ENCODE measurements around the gene CFAP46. TPM values are rescaled to one million over a fixed set of nuclear protein-coding genes. Genes with fewer than 3 reads are reported as not detected.

Gene CFAP46
- total RNA-seq, 1 donor from 2014 or later, result not detected

DNA sequence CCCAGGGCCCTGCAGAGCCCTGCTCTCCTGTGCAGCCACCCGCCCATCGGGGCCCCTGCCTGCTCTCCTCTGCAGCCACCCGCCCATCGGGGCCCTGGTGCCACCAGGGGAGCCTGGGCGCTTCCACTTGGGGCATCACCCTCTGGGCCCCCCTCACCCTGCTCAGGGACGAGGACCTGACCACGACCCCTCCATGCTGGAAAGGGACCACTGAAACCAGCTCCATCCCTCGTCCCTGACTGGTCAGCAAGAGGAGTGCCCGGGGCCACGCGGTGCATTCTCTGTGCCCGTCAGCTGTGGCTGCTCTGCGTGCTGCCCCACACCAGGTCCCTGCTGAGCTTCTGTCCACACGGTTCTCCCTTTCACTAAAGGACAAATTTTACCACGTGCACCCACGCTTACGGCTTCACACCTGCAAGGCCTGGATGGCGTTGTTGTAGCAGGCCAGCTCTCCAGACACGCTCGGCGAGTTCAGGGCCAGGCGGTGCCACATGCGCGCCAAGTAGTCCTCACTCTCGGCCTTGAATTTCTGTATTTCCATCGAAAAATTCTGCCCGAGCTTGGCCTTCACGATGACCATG, 57.6 kb downstream of the CFAP46 start:
- no peak for DNase-seq (ENCODE audit: low read depth)

GRCh38 chr10:132884041-132884440, 58.3 kb downstream of the CFAP46 start:
- no peak for DNase-seq (ENCODE audit: low read depth)

DNA sequence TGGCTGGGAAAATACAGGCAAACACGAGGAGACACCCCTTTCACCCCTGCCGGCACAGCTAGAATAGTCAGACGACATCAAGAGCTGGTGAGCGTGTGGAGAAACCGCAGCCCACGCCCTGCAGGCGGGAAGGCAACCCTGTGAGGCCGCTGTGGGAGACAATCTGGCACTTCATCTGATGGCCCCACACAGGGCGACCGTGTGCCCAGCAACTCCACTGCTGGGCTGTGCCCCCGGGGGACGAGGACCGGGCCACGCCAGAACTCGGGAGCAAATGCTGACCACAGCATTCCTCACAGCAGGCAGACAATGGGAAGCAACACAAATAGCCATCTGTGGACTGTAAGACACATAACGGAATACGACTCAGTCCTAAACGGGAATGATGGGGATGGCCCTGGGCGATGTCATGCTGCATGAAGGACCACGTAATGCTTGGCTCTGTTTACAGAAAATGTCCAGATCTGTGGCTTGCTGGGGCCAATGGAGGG, 58.9 kb downstream of the CFAP46 start:
- DNase-seq (ENCODE audit: low read depth), result no peak

DNA sequence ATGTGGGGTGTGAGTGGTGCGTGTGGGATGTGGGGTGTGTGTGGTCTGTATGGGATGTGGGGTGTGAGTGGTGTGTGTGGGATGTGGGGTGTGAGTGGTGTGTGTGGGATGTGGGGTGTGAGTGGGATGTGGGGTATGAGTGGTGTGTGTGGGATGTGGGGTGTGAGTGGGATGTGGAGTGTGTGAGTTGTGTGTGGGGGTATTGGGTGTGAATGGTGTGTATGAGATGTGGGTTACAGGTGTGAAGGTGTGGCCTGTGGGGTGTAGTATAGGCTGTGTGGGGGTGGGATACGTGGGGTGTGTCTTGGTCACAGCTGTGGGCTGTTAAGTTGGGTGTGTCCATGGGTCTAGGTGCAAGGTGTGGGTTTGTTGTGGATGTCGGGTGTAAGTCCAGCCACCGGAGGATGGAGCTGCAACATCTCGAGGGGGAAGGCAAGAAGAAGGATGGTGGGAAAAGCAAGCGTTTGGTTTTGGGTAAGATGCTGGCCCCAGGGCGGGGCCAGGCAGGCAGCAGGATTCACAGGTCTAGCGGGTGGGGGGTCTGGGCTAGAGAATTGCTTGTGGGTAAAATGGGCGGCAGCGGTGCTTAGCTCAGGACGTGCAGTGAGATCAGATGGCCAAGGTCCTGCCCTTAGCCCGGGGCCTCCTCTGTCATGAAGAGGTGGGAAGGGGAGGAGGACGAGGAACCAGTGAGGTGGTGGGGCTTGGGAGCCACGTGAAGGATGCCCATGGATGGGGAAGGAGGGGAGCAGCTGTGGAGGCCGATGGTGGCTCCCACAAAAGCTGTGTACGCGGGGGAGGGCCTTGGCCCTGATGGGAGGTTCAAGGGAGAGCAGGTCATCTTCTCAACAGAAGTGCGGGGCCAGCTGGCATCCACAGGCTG, 60.1 kb downstream of the CFAP46 start:
- DNase-seq (ENCODE audit: low read depth), result no peak

DNA sequence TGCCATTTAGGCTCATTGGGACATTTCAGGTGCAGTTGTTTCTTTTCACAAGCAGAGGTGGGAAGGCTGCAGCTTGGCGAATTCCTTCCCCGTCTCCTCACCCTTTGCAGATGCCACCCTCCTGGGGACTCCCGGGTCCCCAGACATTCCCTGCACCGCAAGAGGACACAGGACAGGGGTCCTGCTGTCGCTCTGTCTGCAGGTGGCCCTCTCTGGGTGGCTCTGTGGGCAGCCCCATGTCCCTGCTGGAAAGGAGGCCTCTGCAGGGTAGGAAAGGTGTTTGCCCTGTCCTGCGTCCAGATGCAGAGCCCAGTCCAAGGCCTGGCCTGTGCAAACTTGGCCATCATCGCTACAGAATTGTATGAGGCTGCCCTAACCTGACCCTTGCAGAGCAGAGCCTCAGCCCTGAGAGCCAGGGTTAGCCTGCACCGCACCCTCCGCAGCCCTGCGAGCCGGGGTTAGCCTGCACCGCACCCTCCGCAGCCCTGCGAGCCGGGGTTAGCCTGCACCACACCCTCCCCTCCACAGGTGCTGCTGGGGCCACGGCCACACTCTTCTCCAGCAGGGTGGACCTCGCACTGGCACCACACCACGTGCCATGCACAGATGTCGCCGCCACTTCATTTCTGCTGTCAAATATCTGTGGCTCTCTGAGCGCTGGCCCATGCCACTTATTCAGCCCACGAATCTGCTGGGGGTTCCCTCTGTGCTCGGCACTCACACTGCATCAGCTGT, 61.0 kb downstream of the CFAP46 start:
- no peak for DNase-seq (ENCODE audit: low read depth)

DNA sequence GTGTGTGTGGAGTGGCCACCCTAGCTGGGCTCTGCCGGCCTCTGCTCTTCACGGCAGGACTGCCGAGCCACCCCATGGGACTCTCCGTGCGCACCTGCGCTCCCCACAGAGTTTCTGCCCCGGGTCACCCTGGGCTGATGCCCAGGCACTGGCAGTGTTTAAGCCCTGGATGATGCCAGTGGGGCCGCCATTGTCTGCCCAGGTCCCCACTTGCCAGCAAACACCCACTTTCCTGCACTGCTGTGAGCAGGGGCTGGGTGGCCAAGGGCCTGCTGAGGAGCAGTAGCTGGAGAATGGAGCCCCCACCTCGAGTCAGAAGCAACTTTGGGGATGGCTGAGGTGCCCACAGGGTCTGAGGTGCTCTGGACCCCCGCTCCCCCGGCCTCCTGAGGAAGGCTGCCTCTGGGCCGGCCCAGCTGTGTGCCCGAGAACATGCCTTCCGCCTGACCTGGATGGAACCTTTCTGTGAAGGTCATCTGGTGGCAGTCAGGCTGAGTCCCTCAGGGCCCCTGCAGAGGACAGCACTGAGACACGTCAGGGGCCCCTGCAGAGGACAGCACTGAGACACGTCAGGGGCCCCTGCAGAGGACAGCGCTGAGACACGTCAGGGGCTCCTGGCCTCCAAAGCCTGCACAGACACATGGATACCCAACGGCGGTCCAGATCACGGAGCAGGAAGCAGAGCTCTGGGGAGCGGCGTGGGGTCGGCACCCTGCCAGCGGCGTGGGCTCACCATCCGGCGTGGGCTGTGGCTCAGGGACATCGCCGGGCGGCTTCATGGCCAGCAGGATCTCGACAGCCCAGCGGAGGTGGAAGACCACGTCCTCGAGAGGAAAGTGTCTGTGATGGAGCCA, 62.0 kb downstream of the CFAP46 start:
- DNase-seq (ENCODE audit: low read depth), result no peak

DNA sequence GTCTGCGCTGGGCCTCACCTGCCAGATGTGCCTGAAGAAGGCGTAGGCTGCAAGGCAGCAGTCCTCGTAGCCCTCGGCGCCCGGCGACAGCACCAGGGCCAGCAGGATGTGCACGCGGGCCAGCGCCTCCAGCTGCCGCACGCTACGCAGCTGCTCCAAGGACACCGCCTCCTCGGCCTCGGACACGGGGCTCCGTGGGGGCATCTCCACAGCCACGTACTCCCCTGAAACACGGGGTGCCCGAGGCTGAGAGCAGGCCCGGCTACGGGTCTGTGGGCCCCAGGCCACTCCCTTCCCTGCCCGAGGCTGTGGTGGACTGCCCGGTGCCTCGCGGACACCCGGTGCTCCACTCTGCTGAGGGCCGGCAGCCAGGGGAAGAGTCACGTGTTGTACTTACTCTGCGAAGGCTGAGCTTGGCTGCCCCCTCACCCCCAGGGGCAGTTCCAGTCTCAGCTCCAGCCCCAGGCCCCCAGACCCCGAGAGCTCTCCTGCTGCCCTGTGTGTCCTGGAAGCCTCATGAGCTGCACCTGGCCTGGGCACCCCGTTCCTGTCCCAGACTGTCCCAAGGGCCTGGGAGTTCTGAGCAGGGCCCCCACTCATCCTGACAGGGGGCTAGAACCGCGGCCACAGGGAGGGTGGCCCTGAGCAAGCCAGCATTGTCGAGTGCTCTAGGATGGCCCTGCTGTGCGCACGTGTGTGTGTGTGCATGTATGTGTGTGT, 62.8 kb downstream of the CFAP46 start:
- DNase-seq (ENCODE audit: low read depth), result no peak

- no peak for DNase-seq (ENCODE audit: low read depth)
Measured at GRCh38 chr10:132878730-132879407, 63.5 kb downstream of the CFAP46 start.

- no peak for DNase-seq (ENCODE audit: low read depth)
Measured at GRCh38 chr10:132878091-132878729, 64.2 kb downstream of the CFAP46 start.

DNA sequence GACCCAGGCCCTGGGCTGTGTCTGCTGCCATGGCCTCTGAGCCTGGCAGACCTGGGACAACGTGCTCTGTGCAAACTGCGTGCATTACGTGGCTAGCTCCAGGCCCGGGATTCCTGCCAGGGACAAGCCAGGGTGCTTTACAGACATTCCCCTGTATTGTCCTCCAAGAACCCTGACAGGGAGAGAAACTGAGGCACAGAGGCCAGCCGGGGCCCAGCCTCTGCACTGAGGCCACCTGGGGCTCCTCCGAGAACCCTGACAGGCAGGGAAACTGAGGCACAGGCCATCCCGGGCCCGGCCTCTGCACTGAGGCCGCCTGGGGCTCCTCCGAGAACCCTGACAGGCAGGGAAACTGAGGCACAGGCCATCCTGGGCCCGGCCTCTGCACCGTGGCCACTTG, 64.9 kb downstream of the CFAP46 start:
- DNase-seq (ENCODE audit: low read depth), result no peak

GRCh38 chr10:132876993-132877431, 65.4 kb downstream of the CFAP46 start:
- no peak for DNase-seq (ENCODE audit: low read depth)

DNA sequence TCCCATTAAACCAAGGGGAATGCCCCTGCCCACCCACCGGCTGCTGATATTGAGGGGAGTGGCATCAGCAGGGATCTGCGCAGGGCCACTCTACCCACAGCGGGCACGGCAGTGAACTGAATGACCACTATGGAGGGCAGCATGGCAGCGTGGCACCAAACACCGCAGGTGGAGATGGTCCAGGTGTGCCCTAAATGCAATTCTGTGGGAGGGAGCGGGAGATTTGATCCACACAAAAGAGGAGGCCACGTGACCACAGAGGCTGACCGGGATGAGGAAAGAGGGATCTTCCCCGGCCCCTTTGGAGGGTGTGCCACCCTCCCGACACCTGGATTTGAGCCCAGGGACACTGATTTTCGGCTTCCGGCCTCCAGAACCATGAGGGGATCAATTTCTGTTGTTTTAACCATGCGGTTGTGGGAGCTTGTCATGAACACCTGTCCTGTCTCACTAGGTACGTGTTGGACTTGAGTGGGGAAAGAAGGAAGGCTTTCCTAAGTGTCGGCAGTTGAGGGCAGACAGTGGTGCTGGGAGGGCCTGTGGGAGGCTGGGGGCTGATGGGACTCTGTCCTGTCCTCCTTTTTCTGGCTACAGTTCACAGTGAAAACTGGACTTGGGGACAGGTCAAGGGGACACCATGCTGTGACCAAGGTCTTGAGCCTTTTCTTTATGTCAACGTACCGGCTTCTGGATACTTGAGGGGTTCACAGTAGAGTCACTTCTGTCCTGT, 66.1 kb downstream of the CFAP46 start:
- DNase-seq (ENCODE audit: low read depth), result no peak

- no peak for DNase-seq (ENCODE audit: low read depth)
Measured at GRCh38 chr10:132875435-132875834, 66.9 kb downstream of the CFAP46 start.

DNA sequence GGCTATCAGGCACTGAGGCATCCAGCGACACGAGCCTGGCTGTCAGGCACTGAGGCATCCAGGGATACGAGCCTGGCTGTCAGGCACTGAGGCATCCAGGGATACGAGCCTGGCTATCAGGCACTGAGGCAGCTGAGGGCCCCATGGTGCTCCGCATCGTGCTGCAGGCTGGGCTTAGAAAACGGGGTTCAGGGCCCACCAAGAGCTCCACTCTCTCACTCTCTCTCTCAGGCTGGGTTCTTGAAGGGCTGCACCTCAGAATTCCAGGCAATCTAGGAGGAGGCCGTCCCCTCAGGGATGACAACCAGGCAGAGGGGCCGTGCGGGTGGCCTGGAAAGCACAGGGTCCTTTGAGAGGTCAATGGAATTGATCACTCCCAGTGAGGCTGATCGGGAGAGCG, 69.0 kb downstream of the CFAP46 start:
- DNase-seq (ENCODE audit: low read depth), result no peak

GRCh38 chr10:132872658-132873057, 69.7 kb downstream of the CFAP46 start:
- DNase-seq (ENCODE audit: low read depth), result no peak

DNA sequence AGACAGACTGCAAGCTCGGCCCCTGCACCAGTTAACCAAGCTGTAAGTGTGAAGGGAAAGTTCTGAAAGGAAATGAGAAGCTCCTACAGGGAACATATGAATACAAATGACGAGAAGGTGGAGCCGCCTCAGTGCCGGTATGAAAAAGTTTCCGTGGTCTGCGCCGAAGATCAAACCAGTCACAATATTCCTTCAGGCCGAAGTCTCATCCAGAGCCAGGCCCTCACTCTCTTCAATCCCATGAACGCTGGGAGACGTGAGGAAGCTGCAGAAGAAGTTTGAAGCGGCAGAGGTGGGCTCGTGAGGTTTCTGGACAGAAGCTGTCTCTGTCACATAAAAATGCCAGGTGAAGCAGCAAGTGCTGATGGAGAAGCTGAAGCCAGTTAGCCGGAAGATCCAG, 71.9 kb downstream of the CFAP46 start:
- DNase-seq (ENCODE audit: low read depth), result no peak

DNA sequence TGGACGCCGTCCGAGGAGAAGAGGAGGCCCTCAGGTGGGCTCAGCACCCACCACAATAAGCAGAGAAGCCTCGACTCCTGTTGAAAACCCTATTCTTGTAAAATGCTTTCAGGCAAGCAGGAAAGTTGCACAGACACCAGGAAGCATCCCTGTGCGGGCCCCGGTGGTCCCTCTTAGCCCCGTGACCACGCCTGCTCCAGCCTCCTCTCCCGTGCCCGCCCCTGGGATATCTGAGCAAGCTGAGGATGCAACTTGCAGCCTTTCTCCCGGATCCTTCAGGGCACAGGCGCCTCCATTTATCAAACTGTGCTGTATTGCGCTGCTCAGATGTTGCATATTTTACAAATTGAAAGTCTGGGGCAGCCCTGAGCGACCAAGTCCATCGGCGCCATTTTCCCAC, 72.7 kb downstream of the CFAP46 start:
- no peak for DNase-seq (ENCODE audit: low read depth)

DNA sequence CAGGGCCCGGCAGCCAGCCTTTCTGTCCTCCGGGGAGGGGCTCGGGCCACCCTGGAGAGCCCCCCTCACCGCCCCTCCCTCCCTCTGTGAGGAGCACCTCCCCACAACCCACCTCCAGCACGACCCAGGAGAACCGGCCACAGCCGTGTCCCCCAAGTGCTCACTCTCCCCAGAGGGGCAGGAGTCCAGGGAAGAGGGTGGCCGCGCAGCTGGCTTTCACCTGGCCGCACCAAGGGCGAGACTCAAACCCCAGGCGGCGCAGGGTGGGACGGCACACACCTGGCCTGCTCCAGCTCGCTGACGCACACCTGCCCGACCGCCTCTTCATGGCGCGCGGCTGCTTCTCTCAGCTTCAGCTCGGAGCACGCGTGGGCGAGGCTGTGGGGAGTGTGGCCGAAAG, 73.4 kb downstream of the CFAP46 start:
- DNase-seq (ENCODE audit: low read depth), result no peak
